Immature natural killer cell (primary cell): Measurements from ENCODE around the gene TMEM80. TPM values are rescaled to one million over a fixed set of nuclear protein-coding genes. Genes with fewer than 3 reads are reported as not detected.
A peak's percentile ranks its signal among the peaks of the same experiment; 100 is the strongest.
"Not testable (repeated sequence)": the region's sequence is repeated elsewhere in the genome, so short reads cannot be mapped to it uniquely, and the experiment has no call there.

Experiments
- DNase-seq, 3 donors: peaks; one replicate each; pipeline ENCODE4 v3.0.0; 2022; ENCODE audit warnings: mixed read lengths in 1 of 3
- H3K27ac Mint-ChIP-seq, 6 donors: one replicate each; pipeline ENCODE4 v1.8.0; 2020; ENCODE audit warnings: mixed read lengths in 6 of 6, mild to moderate bottlenecking in 5 of 6, inconsistent platforms in 4 of 6, moderate library complexity in 3 of 6
- H3K27me3 Mint-ChIP-seq, 3 donors: one replicate each; pipeline ENCODE4 v1.8.0; 2020 to 2021; ENCODE audit warnings: low read depth in 3 of 3, mild to moderate bottlenecking in 3 of 3, mixed read lengths in 3 of 3, moderate library complexity in 3 of 3, inconsistent platforms in 1 of 3
- H3K36me3 Mint-ChIP-seq, 3 donors: one replicate each; pipeline ENCODE4 v1.8.0; 2020; ENCODE audit warnings: mixed read lengths in 3 of 3, inconsistent platforms in 2 of 3, mild to moderate bottlenecking in 2 of 3
- H3K4me1 Mint-ChIP-seq, 2 donors: one replicate each; pipeline ENCODE4 v1.8.0; 2020; ENCODE audit warnings: inconsistent platforms in 2 of 2, mild to moderate bottlenecking in 2 of 2, mixed read lengths in 2 of 2, moderate library complexity in 1 of 2
- H3K4me3 Mint-ChIP-seq, 5 donors: one replicate each; pipeline ENCODE4 v1.8.0; 2020; ENCODE audit warnings: mild to moderate bottlenecking in 5 of 5, mixed read lengths in 5 of 5, inconsistent platforms in 3 of 5, moderate library complexity in 3 of 5
- H3K9me3 Mint-ChIP-seq, 6 donors: one replicate each; pipeline ENCODE4 v1.8.0; 2020; ENCODE audit warnings: mild to moderate bottlenecking in 6 of 6, mixed read lengths in 6 of 6, inconsistent platforms in 4 of 6, moderate library complexity in 3 of 6
- polyA plus RNA-seq, 3 donors: library from polyadenylated mRNA; unstranded; fragments of 300-500 nt; fragmentation: Illumina TruSeq; gene quantifications; one replicate each; pipeline ENCODE4 v1.2.3, GENCODE V29; 2021

The TMEM80 gene
- polyA plus RNA-seq, 3 donors from 2014 or later: 21.3 to 32.4 (median 30.4) TPM

DNA sequence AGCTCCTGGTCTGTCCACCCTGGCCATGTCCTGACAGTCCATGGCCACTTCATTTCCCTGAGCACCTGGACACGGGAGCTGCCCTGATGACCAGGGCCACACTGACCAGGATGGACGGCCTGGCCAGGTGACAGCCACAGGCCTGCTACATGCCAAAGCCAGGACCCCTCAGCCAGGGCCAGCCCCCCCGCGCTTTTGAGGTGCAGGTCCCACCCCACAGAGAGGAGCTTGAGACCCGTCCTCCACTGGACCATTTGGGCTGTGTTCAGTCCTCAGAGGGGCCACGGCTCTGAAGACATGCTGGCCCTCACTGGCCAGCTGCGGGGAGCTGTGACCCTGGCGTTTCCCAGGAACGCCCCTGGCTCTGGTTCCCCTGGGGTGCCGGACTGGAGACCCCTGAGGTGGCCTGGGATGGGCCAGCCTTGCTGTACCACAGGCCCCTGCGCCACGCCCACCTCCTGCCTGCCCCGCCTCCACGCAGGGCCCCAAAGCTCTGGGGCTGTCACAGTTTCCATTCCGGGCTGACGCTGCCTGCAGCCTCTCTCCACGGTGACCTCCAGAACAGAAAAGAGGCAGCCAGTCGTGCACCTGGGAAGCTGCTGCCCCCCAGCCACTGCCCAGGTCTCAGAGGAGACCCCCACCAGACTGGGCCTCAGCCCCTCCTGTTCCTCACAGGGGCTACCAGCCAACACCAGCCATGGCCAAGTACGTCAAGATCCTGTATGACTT, 28.6 kb downstream of the TMEM80 start:
- no peaks in the 10 kb centered on the region for H3K36me3 Mint-ChIP-seq
- DNase-seq: no peak
- H3K4me3 Mint-ChIP-seq: peak overlapping the region in 1 of 5 donors; percentile 59
- no peak overlapping the region for H3K27ac Mint-ChIP-seq
- H3K27me3 Mint-ChIP-seq: peaks cover 6 to 10% (median 7%) of the 10 kb centered on the region in 3 donors
- no peaks in the 10 kb centered on the region for H3K9me3 Mint-ChIP-seq
- peaks cover 7 to 9% of the 10 kb centered on the region in 2 donors for H3K4me1 Mint-ChIP-seq

DNA sequence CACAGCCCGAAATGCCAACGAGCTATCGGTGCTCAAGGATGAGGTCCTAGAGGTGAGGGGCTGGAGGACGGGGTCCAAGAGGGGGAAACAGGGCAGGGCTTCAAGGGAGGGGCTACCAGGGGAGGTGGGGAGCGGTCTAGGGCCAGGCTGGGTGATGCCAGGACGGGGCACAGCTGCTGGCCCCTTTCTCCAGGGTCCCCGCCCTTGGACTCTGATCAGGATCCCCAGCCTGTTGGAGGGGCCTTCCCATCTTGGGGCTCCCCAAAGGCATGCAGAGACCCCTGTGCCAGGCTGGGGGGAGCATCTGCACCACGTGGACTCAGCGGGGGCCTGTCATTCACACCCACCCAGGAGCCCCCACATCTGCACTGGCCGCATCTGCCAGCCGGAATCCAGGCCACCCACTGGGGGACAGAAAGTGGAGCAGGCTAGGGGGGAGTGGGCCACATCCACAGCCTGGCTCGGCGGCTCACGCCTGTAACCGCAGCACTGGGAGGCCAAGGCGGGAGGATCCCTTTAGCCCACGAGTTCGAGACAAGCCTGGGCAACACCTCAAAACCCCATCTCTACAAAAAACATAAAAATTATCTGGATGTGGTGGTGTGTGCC, 29.3 kb downstream of the TMEM80 start:
- Mint-ChIP-seq H3K27ac (no peak overlapping the region), H3K4me3 (peak overlapping the region in 3 of 5 donors; percentile 53 to 65 (median 59)), H3K36me3 (no peaks in the 10 kb centered on the region), H3K9me3 (no peaks in the 10 kb centered on the region), H3K27me3 (peaks cover 6 to 10% (median 6%) of the 10 kb centered on the region in 3 donors), H3K4me1 (peaks cover 7 to 9% of the 10 kb centered on the region in 2 donors)
- no peak for DNase-seq

DNA sequence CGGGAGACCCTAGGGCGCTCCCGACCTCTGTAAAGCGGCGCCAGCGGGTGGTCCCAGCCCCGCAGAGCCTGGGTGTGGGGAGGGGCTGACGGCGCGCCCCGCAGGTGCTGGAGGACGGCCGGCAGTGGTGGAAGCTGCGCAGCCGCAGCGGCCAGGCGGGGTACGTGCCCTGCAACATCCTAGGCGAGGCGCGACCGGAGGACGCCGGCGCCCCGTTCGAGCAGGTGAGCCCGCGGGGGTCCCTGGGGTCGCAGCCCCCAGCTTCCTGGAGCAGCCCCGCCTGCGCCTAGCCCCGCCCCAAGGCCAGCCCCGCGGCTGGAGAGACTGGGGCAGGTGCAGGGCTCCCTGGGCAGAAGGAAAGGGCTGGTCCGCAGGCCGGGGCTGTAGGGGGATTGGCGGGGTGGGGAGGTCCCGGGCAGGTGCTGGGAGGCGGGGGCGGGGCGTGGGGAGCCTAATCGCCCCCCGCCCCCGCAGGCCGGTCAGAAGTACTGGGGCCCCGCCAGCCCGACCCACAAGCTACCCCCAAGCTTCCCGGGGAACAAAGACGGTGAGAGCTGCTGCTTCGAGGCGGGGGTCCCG, 30.1 kb downstream of the TMEM80 start:
- no peaks in the 10 kb centered on the region for H3K9me3 Mint-ChIP-seq
- peaks cover 7 to 9% of the 10 kb centered on the region in 2 donors for H3K4me1 Mint-ChIP-seq
- peak overlapping the region in 3 of 5 donors; percentile 53 to 75 (median 71) for H3K4me3 Mint-ChIP-seq
- H3K27me3 Mint-ChIP-seq: peaks cover 5 to 7% (median 6%) of the 10 kb centered on the region in 3 donors
- no peak for DNase-seq
- H3K36me3 Mint-ChIP-seq: no peaks in the 10 kb centered on the region
- H3K27ac Mint-ChIP-seq: no peak overlapping the region

DNA sequence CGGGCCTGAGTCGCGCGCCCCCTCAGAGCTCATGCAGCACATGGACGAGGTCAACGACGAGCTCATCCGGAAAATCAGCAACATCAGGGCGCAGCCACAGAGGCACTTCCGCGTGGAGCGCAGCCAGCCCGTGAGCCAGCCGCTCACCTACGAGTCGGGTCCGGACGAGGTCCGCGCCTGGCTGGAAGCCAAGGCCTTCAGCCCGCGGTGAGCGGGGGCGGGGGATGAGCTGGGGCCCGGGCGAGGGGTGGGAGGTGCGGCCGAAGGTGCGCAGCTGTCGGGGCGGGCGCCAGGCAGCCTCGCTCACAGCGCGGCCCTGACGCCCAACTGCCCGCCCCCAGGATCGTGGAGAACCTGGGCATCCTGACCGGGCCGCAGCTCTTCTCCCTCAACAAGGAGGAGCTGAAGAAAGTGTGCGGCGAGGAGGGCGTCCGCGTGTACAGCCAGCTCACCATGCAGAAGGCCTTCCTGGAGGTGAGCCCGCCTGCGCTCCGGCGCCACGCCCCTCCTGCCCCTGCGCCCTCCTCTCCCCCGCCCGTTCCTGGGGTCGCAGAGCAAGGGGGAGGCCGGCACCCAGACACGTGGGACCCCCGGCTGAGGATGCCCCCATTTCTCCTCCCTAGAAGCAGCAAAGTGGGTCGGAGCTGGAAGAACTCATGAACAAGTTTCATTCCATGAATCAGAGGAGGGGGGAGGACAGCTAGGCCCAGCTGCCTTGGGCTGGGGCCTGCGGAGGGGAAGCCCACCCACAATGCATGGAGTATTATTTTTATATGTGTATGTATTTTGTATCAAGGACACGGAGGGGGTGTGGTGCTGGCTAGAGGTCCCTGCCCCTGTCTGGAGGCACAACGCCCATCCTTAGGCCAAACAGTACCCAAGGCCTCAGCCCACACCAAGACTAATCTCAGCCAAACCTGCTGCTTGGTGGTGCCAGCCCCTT, 30.9 kb downstream of the TMEM80 start:
- Mint-ChIP-seq H3K4me1 (peaks cover 7% of the 10 kb centered on the region in 2 donors), H3K4me3 (peak overlapping the region; percentile 62 to 75 (median 70)), H3K9me3 (no peaks in the 10 kb centered on the region)

DNA sequence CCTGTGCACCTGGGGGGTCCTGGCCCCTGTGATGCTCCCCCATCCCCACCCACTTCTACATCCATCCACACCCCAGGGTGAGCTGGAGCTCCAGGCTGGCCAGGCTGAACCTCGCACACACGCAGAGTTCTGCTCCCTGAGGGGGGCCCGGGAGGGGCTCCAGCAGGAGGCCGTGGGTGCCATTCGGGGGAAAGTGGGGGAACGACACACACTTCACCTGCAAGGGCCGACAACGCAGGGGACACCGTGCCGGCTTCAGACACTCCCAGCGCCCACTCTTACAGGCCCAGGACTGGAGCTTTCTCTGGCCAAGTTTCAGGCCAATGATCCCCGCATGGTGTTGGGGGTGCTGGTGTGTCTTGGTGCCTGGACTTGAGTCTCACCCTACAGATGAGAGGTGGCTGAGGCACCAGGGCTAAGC, 31.7 kb downstream of the TMEM80 start:
- Mint-ChIP-seq H3K9me3 (no peaks in the 10 kb centered on the region), H3K36me3 (no peaks in the 10 kb centered on the region), H3K27me3 (peaks cover 4 to 7% (median 5%) of the 10 kb centered on the region in 3 donors), H3K4me1 (peaks cover 7% of the 10 kb centered on the region in 2 donors), H3K4me3 (no peak overlapping the region), H3K27ac (no peak overlapping the region)
- no peak for DNase-seq

More for the DNA sequence above, 30.9 kb downstream of the TMEM80 start:
- peaks cover 5 to 7% (median 6%) of the 10 kb centered on the region in 3 donors for H3K27me3 Mint-ChIP-seq
- DNase-seq: peak; percentile 46 to 52 (median 51)
- H3K27ac Mint-ChIP-seq: no peak overlapping the region
- no peaks in the 10 kb centered on the region for H3K36me3 Mint-ChIP-seq

DNA sequence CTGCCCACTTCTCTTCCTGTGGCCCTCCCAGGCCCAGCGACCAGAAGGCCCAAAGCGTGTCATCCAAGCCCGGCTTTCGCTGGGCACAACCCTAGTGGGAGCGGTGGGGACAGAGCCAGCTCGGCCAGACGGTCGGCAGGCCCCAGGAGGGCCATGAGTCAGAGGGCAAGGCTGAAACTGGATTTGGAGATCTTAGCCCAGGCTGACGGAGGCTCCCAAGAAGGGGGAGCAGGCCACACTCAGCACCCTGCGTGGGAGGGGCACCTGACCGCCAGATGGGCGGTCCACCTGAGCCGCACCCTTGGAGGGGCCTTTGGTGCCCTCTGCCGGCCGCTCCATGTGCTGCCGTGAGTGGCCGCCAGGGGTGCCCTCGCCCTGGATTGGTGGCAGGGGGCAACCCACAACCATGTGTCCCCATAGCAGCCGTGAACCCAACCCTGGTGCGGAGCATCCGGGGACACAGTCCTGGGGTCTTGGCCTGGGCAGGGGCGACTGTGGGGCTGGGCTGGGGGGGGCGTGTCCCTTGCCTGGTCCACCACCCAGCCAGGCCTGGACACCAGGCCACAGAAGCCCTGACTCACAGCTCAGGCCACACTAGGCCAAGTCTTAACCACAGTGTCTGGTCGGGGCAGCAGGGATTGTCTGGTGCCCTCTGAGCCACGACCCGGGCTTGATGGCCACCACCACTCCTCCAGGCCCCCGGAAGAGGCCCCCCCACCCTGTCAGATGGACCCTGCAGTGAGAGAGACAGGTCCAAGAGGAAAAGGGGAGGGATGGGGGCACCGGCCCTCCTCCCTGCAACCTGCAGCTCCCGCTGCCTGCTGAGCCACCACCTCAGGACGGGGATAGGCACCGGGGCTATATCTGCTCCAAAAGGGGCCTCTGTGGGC, 32.5 kb downstream of the TMEM80 start:
- Mint-ChIP-seq H3K4me3 (no peak overlapping the region), H3K27me3 (peaks cover 3 to 6% (median 4%) of the 10 kb centered on the region in 3 donors), H3K36me3 (no peaks in the 10 kb centered on the region), H3K9me3 (no peaks in the 10 kb centered on the region), H3K4me1 (peaks cover 5 to 6% of the 10 kb centered on the region in 2 donors), H3K27ac (no peak overlapping the region)
- peak; percentile 72 to 76 (median 75) for DNase-seq

DNA sequence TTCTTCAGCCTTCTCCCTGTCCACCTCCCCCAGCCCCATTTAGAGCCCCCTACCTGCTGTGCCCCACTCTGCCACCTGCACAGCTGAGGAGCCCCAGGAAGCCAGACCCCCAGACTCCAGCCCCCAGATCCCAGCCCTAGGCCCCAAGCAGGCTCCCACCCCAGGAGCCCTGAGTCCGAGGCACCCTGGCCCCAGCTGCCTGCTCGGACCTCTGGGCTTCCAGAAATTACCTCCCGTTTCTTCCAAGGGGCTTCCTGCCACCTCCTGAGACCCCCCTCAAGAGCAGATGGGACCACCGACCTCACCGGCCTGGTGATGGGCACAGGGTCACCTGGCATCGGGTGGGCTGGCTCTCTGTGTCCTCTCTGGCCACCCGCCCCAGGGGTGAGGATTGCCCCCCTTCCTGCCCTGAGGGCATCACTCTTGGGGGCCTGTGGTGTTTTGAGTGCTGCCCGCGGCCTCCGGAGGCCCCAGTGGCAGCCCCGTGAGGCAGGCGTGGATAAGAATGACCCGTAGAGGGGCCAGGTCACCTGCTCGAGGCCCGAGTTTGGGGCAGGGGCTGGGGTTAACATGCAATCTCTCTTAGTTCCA, 33.4 kb downstream of the TMEM80 start:
- Mint-ChIP-seq H3K27ac (no peak overlapping the region), H3K9me3 (no peaks in the 10 kb centered on the region), H3K36me3 (no peaks in the 10 kb centered on the region), H3K4me1 (peaks cover 0 to 2% of the 10 kb centered on the region in 2 donors), H3K4me3 (no peak overlapping the region), H3K27me3 (peaks cover 0 to 2% (median under 1%) of the 10 kb centered on the region in 3 donors)
- no peak for DNase-seq

DNA sequence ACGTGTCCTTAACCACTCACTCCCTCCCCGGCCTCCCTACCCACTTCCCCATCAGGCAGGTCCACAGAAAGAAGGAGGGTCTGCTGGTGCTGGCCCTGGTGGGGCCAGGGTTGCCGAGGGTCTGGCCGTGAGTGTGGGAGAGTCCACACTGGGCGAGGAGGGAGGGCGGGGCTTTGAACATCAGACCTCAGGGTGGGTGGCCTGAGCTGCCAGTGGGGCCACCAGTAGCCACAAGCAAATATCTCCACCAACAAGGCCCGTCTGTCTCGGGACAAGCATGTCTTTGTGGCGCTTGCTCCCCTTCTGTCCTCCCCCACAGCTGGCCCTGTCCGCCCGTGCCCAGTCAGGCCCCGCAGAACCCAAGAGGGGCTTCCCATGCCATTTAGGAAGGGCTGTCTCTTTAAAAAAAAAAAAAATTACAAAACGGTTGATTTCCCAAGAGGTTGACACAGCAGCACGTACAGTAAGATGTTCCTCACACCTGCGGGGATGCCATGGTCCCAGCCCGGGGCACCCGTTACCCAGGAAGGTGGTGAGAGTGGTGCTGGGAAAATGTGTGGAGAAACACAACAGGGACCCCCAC, 34.0 kb downstream of the TMEM80 start:
- H3K27ac Mint-ChIP-seq: peak overlapping the region in 1 of 6 donors; percentile 55
- H3K27me3 Mint-ChIP-seq: peaks cover 0 to 6% (median 2%) of the 10 kb centered on the region in 3 donors
- H3K9me3 Mint-ChIP-seq: no peaks in the 10 kb centered on the region
- no peaks in the 10 kb centered on the region for H3K36me3 Mint-ChIP-seq
- no peak for DNase-seq
- no peak overlapping the region for H3K4me3 Mint-ChIP-seq
- peaks cover 0 to 2% of the 10 kb centered on the region in 2 donors for H3K4me1 Mint-ChIP-seq

DNA sequence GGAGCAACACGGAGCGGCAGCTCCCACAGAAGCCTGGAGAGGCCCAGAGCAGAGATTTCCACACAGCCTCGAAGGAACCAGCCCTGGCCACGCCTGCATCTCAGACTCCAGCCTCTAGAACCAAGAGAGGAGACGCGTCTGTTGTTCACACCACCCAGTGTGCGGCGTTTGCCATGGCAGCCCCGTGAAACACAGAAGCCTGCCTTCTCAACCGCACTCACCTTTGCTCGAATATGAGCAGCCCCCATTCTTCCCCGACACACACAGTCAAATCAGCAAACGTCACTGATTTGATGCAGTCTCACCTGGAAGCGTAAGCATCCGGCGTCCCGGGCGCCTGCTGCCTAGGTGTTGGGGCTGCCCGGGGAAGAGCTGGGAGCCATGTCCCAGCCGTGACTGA, 37.5 kb downstream of the TMEM80 start:
- no peaks in the 10 kb centered on the region for H3K9me3 Mint-ChIP-seq
- H3K36me3 Mint-ChIP-seq: no peaks in the 10 kb centered on the region
- peaks cover 0 to 9% (median 4%) of the 10 kb centered on the region in 3 donors for H3K27me3 Mint-ChIP-seq
- peaks cover 7 to 8% of the 10 kb centered on the region in 2 donors for H3K4me1 Mint-ChIP-seq
- H3K27ac Mint-ChIP-seq: no peak overlapping the region
- no peak overlapping the region for H3K4me3 Mint-ChIP-seq
- no peak for DNase-seq

DNA sequence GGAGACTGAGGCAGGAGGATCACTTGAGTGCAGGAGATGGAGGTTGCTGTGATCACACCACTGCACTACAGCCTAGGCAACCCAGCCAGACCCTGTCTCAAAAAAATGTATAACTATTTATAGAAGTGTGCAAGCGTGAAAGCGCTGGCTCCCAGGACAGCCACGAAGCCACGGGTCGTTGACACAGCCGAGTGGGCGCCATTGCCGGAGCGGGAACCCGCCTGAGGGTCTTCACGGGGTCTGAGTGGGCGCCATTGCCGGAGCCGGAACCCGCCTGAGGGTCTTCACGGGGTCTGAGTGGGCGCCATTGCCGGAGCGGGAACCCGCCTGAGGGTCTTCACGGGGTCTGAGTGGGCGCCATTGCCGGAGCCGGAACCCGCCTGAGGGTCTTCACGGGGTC, 38.9 kb downstream of the TMEM80 start:
- not testable (repeated sequence) for DNase-seq, H3K4me3 Mint-ChIP-seq, H3K27ac Mint-ChIP-seq, H3K9me3 Mint-ChIP-seq, H3K4me1 Mint-ChIP-seq, H3K27me3 Mint-ChIP-seq, H3K36me3 Mint-ChIP-seq

DNA sequence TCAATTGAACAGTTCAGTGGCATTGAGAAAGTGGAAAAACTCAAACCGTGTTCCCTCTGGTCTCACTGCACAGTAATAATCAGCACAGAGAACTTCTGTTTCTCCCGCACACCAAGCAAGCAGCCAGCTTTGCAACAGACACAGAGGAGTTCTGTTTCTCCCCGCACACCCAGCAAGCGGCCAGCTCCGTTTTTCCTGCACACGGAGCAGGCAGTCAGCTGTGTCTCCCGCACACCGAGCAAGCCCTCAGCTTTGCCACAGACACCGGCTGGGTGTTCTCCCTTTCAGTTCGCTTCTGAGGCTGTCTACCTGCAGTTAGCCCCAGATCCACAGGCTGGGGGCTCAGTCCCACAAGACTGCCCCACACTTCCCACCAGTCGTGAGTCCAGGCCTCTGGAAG, 41.8 kb downstream of the TMEM80 start:
- Mint-ChIP-seq H3K27ac (no peak overlapping the region), H3K4me3 (no peak overlapping the region), H3K4me1 (peaks cover 7 to 8% of the 10 kb centered on the region in 2 donors), H3K27me3 (peaks cover 0 to 7% (median 6%) of the 10 kb centered on the region in 3 donors), H3K36me3 (no peaks in the 10 kb centered on the region), H3K9me3 (no peaks in the 10 kb centered on the region)
- no peak for DNase-seq

DNA sequence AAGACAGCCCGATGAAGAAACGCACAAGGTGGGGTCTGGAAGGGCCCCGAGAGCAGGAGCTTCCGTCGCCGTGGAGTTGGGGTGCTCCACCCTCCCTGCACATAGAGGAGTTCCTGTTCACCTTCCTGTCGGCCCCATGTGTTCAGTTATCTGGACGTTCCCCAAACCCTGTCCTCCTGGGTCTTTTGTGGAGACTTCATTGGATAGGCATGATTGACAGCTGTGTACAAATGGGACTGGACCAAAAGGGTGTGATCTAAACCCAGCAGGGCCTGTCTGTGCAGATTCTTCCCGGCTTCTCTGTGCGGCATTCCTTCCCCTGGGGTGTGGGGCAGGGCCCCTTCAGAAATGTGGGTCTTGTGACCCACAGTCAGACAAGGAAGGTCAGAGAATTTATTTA, 42.3 kb downstream of the TMEM80 start:
- not testable (repeated sequence) for H3K27me3 Mint-ChIP-seq, H3K27ac Mint-ChIP-seq, H3K4me1 Mint-ChIP-seq, H3K9me3 Mint-ChIP-seq, H3K4me3 Mint-ChIP-seq, DNase-seq, H3K36me3 Mint-ChIP-seq
